Endometrium (tissue), 2 donors: ENCODE measurements around the gene NOL4L.

Source experiments
- FAIRE-seq: peaks from 2 replicates; lab custom pipeline; 2012; peaks lifted over from hg19 to GRCh38; lab: Jason Lieb, UNC
- donor health status: control.
- donor health status: control.

The NOL4L gene

GRCh38 chr20:32456869-32457478, 128.2 kb downstream of the NOL4L start:
- FAIRE-seq, result no peak

GRCh38 chr20:32455901-32456701, 129.0 kb downstream of the NOL4L start:
- FAIRE-seq, result no peak

GRCh38 chr20:32455171-32455900, 129.8 kb downstream of the NOL4L start:
- FAIRE-seq, result no peak

- no peak for FAIRE-seq
These were observed 130.7 kb downstream of the NOL4L start for GRCh38 chr20:32454164-32455145.

GRCh38 chr20:32453467-32454163, 131.5 kb downstream of the NOL4L start:
- no peak for FAIRE-seq

- no peak for FAIRE-seq
These were observed 132.2 kb downstream of the NOL4L start for GRCh38 chr20:32452776-32453466.

GRCh38 chr20:32451682-32452461, 133.3 kb downstream of the NOL4L start:
- no peak for FAIRE-seq

GRCh38 chr20:32451340-32451681, 133.8 kb downstream of the NOL4L start:
- FAIRE-seq, result no peak

GRCh38 chr20:32450484-32451061, 134.6 kb downstream of the NOL4L start:
- no peak for FAIRE-seq

GRCh38 chr20:32449890-32450401, 135.2 kb downstream of the NOL4L start:
- FAIRE-seq, result no peak

- FAIRE-seq, result no peak
These were observed 135.9 kb downstream of the NOL4L start for GRCh38 chr20:32449057-32449889.

- FAIRE-seq, result no peak
These were observed 136.7 kb downstream of the NOL4L start for GRCh38 chr20:32448306-32449056.

- no peak for FAIRE-seq
These were observed 137.8 kb downstream of the NOL4L start for GRCh38 chr20:32447136-32448027.

- no peak for FAIRE-seq
These were observed 138.6 kb downstream of the NOL4L start for GRCh38 chr20:32446301-32447100.

GRCh38 chr20:32445539-32446273, 139.4 kb downstream of the NOL4L start:
- FAIRE-seq, result no peak
